HG03066 (cell line): ENCODE measurements around the gene HADH.
"Not testable (repeated sequence)": the region's sequence is repeated elsewhere in the genome, so short reads cannot be mapped to it uniquely, and the experiment has no call there.

ENCODE experiments used
- ATAC-seq: cut with Tn5 transposase; IDR thresholded peaks from one replicate; pipeline ENCODE4 v1.9.1; 2021; ENCODE audit warnings: low read depth; ENCODE audit not compliant: unreplicated experiment

The HADH gene

GRCh38 chr4:107989537-107990386 is at the start of gene HADH:
Gene HADH, plus strand, starts transcription at chr4:107989889. Its CDS starts 44 bp downstream, at chr4:107989933.
- ATAC-seq = peak; percentile 94

GRCh38 chr4:107945809-107946208 is 43.9 kb upstream of the HADH start:
- no peak for ATAC-seq

DNA sequence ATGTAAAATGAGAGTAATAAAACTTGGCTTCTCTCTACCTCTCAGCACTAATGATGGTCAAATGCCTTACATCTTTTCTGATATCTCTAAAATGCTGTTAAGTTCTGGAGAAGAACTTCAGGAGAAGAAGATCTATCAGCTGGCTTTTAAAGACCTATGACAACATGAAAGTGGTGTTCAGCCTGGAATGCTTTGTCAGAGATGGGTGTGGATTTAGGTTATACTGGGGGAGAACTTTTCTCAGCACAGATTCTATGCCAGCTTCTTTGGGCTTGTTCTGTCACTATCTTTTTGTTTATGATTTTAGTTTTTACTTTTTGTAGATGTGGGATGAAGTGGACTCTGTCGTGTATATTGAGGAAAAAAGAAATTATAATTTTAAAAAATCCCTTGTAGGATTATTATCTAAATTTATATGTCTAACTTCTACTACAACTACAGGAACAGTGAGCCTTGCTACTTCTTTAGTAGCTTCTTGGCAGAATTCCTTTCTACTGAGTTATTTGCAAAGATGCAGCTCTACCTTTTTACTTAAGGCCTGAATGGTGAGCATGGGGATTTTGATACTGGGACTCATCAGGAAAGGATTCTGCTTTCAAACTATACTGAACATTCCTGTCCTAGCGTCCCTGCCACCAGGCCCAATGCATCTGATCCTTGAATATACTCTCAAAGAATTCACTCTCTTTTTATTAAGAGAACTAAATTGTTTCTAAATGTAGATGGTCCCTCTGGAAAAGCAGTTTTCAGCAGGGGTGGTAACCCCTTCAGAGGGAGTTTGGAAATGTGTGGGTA is 38.7 kb upstream of the HADH start:
- ATAC-seq = no peak

DNA sequence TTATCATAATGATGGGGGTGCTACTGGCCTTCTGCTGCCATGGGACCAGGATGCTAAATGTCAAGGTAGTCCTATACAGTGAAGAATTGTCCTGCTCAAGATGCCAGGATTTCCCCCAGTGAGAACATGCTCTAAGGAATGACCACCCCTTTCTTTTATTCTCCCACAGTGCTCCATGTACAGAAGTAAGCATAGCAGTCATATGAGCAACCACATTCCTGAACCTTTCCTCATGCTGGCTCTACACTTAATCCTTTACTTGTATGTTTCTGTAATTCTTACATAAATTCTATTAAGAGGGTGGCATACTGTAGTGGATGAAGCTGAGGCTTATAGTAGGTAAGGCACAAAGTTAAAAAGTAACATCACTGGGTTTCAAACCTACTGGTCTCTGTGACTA is 38.1 kb upstream of the HADH start:
- no peak for ATAC-seq

DNA sequence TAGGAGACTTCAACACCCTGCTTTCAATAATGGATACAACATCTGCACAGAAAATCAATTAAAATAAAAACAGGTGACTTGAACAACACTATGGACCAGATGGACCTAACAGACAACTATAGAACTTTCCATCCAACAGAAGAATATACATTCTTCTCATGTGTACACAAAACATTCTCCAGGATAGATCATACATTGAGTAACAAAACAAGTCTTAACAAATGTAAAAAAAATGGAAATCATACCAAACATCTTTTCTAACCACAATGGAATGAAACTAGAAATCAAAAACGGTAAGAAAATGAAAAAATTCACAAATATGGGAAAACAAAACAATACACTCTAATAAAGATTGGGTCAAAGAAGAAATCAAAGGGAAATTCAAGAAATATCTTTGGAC is 33.7 kb upstream of the HADH start:
- ATAC-seq = no peak

- no peak for ATAC-seq
Measured at GRCh38 chr4:107966903-107967302, 22.8 kb upstream of the HADH start.

- not testable (repeated sequence) for ATAC-seq
Measured at GRCh38 chr4:107967519-107967918, 22.2 kb upstream of the HADH start.

DNA sequence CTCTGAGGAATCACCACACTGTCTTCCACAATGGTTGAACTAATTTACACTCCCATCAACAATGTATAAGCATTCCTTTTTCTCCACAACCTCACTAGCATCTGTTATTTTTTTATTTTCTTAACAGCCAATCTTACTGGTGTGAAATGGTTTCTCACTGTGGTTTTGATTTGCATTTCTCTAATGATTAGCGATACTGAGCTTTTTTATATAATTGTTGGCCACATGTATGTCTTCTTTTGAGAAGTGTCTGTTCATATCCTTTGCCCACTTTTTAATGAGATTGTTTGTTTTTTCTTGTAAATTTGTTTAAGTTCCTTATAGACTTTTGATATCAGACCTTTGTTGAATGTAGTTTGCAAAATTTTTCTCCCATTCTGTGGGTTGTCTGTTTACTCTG is 21.8 kb upstream of the HADH start:
- ATAC-seq = not testable (repeated sequence)

DNA sequence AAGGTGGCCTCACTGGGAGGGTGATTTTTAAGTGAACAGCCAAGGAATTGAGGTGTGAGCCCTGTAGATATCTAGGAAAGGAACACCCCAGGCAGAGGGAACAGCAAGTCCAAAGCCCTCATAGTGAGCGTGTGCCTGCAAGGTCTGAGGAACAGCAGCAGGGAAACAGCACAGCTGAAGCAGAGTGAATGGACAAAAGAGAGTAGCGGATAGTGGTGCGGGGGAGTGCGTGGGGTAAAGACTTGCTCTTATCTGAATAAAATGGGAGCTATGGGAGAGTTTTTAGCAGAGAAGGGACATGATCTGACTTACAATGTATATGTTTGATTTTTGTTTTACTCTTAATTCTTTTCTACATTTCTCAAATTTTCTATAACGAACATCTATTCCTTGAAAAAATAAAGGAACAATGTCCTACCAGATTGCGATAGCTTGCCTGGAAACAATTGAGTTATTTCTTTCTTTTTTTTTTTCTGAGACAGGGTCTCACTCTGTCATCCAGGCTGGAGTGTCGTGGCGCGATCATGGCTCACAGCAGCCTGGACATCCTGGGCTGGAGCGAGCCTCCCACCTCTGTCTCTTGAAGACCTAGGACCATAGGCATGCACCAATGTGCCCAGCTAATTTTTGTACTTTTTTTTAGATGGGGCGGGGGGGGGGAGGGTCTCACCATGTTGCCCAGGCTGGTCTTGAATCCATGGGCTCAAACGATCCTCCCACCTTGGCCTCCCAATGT is 19.5 kb upstream of the HADH start:
- ATAC-seq = no peak

- ATAC-seq = no peak
Measured at GRCh38 chr4:107972605-107973004, 17.1 kb upstream of the HADH start.

- ATAC-seq = no peak
Measured at GRCh38 chr4:107974523-107974922, 15.2 kb upstream of the HADH start.

- no peak for ATAC-seq
Measured at GRCh38 chr4:107977482-107977881, 12.2 kb upstream of the HADH start.

- no peak for ATAC-seq
Measured at GRCh38 chr4:107977966-107978705, 11.6 kb upstream of the HADH start.

GRCh38 chr4:107978716-107979451 is 10.8 kb upstream of the HADH start:
- ATAC-seq = no peak

- no peak for ATAC-seq
Measured at GRCh38 chr4:107987916-107988762, 1.6 kb upstream of the HADH start.

GRCh38 chr4:107988763-107989035 is 990 bp upstream of the HADH start:
- ATAC-seq = no peak

GRCh38 chr4:107989162-107989536 is 540 bp upstream of the HADH start:
- ATAC-seq = no peak

DNA sequence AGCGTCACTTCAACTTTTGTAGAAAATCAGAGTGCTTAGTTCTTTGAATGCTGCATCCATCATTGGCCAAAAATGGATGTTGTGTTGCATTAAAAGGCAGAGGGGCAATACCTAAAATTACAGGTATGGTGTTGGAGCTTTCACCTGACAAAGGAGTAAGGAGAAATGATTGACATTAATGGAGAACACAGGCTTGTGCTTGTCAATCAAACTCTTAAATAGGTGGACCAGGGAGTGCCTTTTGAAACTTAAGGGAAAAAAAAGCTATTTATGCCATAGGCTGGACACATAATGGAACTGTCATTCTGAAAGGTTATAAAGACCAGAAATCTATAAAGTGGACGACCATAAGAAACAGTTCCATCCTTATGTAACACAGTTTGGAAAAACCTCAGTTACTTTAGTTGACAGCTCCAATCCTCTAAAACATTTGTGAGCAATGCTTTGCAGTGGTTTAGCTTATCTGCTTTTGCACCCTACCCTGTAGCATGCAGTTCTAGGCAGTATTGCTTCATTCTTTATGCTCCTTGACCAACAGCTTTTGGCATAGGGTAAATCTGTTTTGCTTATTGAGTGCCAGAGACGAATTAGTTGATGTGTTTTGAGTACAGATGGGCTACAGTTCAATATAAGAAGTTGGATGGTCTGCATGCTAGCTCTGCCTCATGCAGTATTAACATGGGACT is 2.4 kb downstream of the HADH start:
- ATAC-seq = no peak

DNA sequence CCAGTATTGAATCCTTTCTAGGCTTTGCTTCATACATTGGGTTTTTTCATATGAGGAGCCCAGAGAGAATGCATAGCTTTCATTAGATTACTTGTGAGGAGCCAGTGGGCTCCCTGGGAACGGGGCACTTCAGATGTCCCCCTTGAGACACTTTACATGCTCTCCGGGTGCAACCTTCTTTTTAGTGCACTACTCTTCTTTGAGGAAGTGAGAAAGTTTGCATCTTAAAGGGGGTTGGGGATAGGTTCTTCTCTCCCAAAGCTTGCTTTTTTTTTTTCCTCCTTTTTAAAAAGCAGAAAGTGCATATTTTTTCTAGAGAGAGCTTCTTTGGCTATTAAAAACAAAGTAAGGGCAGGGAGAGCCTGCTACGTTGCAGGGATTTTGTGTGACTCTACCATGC is 4.3 kb downstream of the HADH start:
- ATAC-seq = peak; percentile 32
